GM18858 (cell line): ENCODE results near the gene FSCN2.

ENCODE experiments used
- ATAC-seq: cut with Tn5 transposase; IDR thresholded peaks from one replicate; pipeline ENCODE4 v1.9.1; 2021; ENCODE audit not compliant: unreplicated experiment

Gene FSCN2

GRCh38 chr17:81527591-81528383 lies at the start of gene FSCN2:
Gene FSCN2, plus strand, starts transcription at chr17:81528377. Its CDS starts 155 bp downstream, at chr17:81528532.
- no peak for ATAC-seq

GRCh38 chr17:81479175-81480071 lies 48.8 kb upstream of the FSCN2 start:
- no peak for ATAC-seq

GRCh38 chr17:81480140-81481072 lies 47.8 kb upstream of the FSCN2 start:
- ATAC-seq: no peak

GRCh38 chr17:81481073-81481799 lies 46.9 kb upstream of the FSCN2 start:
- no peak for ATAC-seq

GRCh38 chr17:81481815-81482505 lies 46.2 kb upstream of the FSCN2 start:
- no peak for ATAC-seq

GRCh38 chr17:81482673-81483072 lies 45.5 kb upstream of the FSCN2 start:
- no peak for ATAC-seq

- ATAC-seq: no peak
Measured at GRCh38 chr17:81483085-81483861, 44.9 kb upstream of the FSCN2 start.

GRCh38 chr17:81483862-81484194 lies 44.3 kb upstream of the FSCN2 start:
- ATAC-seq: no peak

GRCh38 chr17:81484195-81484979 lies 43.8 kb upstream of the FSCN2 start:
- peak; percentile 35 for ATAC-seq

- ATAC-seq: no peak
Measured at GRCh38 chr17:81486199-81486810, 41.9 kb upstream of the FSCN2 start.

GRCh38 chr17:81487089-81487486 lies 41.1 kb upstream of the FSCN2 start:
- ATAC-seq: no peak

GRCh38 chr17:81487487-81488275 lies 40.5 kb upstream of the FSCN2 start:
- ATAC-seq: no peak

- no peak for ATAC-seq
Measured at GRCh38 chr17:81488276-81488860, 39.8 kb upstream of the FSCN2 start.

- ATAC-seq: no peak
Measured at GRCh38 chr17:81489012-81489997, 38.9 kb upstream of the FSCN2 start.
